ENCODE data around the gene CCDC63.
A peak's percentile ranks its signal among the peaks of the same experiment; 100 is the strongest.

CCDC63 gene

GRCh38 chr12:110819646-110820045 is 27.1 kb upstream of the CCDC63 start:
- no peak for TF ChIP-seq CTCF (IDR thresholded peaks at IDR 0.05; ENCODE audit: insufficient read depth, low read depth, low read length, missing control alignments)
- DNase-seq (ENCODE audit: low read depth): no peak
- H3K4me3 ChIP-seq (ENCODE audit: low read length): no peak overlapping the region

GRCh38 chr12:110821917-110822316 is 24.9 kb upstream of the CCDC63 start:
- H3K4me3 ChIP-seq (ENCODE audit: low read length): no peak overlapping the region
- TF ChIP-seq CTCF (IDR thresholded peaks at IDR 0.05; ENCODE audit: insufficient read depth, low read depth, low read length, missing control alignments): no peak

GRCh38 chr12:110822821-110823415 is 23.9 kb upstream of the CCDC63 start:
- TF ChIP-seq CTCF (IDR thresholded peaks at IDR 0.05; ENCODE audit: insufficient read depth, low read depth, low read length, missing control alignments): no peak
- no peak for DNase-seq (ENCODE audit: low read depth)
- no peak overlapping the region for H3K4me3 ChIP-seq (ENCODE audit: low read length)

More at GRCh38 chr12:110821917-110822316, 24.9 kb upstream of the CCDC63 start:
- no peak for DNase-seq (ENCODE audit: low read depth)

- no peak for DNase-seq (ENCODE audit: low read depth)
- TF ChIP-seq CTCF (IDR thresholded peaks at IDR 0.05; ENCODE audit: insufficient read depth, low read depth, low read length, missing control alignments): no peak
- no peak overlapping the region for H3K4me3 ChIP-seq (ENCODE audit: low read length)
Measured at GRCh38 chr12:110824342-110824741, 22.4 kb upstream of the CCDC63 start.

- no peak for TF ChIP-seq CTCF (IDR thresholded peaks at IDR 0.05; ENCODE audit: insufficient read depth, low read depth, low read length, missing control alignments)
- no peak for DNase-seq (ENCODE audit: low read depth)
- H3K4me3 ChIP-seq (ENCODE audit: low read length): no peak overlapping the region
Measured at GRCh38 chr12:110825530-110825929, 21.3 kb upstream of the CCDC63 start.

- H3K4me3 ChIP-seq (ENCODE audit: low read length): no peak overlapping the region
- peak; percentile 73 for TF ChIP-seq CTCF (IDR thresholded peaks at IDR 0.05; ENCODE audit: insufficient read depth, low read depth, low read length, missing control alignments)
- peak; percentile 82 for DNase-seq (ENCODE audit: low read depth)
Measured at GRCh38 chr12:110826592-110827200, 20.1 kb upstream of the CCDC63 start.

- no peak for DNase-seq (ENCODE audit: low read depth)
- no peak for TF ChIP-seq CTCF (IDR thresholded peaks at IDR 0.05; ENCODE audit: insufficient read depth, low read depth, low read length, missing control alignments)
- H3K4me3 ChIP-seq (ENCODE audit: low read length): no peak overlapping the region
Measured at GRCh38 chr12:110829308-110829707, 17.5 kb upstream of the CCDC63 start.

Measured in epithelial cell of esophagus (primary cell).